ENCODE results near the gene TXNL4B.

DNA sequence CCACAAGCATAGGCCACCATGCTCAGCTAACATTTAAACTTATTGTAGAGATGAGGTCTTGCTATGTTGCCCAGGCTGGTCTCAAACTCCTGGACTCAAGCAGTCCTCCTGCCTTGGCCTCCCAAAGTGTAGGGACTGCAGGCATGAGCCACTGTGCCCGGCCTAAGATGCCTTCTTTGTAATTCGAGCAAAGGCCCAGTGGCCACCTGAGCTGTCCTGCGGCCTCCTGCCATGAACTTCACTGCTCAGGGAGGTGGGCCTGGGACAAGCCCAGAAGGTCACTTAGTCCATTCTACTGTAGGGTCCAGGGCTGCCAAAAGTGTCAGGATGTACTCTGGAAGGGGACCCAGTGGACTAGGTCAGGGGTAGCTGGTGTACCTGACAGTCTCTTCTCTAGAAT lies 30.7 kb upstream of the TXNL4B start:
- TF ChIP-seq CTCF (IDR thresholded peaks at IDR 0.05) (no peak), ZFX (IDR thresholded peaks at IDR 0.05; ENCODE audit: borderline replicate concordance) (no peak)

Measured in 22Rv1 (cell line).